HG02970 (cell line): Measurements from ENCODE around the gene DENND4C.
"Not testable (repeated sequence)": the region's sequence is repeated elsewhere in the genome, so short reads cannot be mapped to it uniquely, and the experiment has no call there.

Experiments used
- ATAC-seq: cut with Tn5 transposase; IDR thresholded peaks from one replicate; pipeline ENCODE4 v1.9.1; 2021; ENCODE audit warnings: mild to moderate bottlenecking, moderate library complexity, moderate number of reproducible peaks; ENCODE audit not compliant: unreplicated experiment, low FRiP score

The DENND4C gene

DNA sequence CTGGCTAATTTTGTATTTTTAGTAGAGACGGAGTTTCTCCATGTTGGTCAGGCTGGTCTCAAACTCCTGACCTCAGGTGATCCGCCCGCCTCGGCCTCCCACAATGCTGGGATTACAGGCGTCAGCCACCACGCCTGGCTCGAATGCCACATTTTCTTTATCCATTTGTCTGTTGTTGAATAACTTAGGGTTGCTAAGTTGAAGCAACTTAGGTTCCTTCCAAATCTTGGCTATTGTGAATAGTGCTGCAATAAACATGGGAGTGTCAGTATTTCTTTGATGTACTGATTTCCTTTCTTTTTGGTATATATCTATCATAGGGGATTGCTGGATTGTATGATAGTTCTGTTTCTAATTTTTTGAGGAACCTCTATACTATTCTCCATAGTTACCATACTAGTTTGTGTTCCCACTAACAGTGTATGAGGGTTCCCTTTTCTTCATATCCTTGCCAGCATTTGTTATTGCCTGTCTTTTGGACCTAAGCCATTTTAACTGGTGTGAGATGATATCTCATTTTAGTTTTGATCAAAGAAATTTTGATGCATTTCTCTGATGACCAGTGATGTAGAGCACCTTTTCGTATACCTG, 29.3 kb downstream of the DENND4C start:
- not testable (repeated sequence) for ATAC-seq

DNA sequence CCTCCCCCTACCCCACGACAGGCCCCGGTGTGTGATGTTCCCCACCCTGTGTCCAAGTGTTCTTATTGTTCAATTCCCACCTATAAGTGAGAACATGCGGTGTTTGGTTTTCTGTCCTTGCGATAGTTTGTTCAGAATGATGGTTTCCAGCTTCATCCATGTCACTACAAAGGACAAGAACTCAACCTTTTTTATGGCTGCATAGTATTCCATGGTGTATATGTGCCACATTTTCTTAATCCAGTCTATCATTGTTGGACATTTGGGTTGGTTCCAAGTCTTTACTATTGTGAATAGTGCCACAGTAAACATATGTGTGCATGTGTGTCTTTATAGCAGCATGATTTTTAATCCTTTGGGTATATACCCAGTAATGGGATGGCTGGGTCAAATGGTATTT, 35.1 kb downstream of the DENND4C start:
- not testable (repeated sequence) for ATAC-seq

DNA sequence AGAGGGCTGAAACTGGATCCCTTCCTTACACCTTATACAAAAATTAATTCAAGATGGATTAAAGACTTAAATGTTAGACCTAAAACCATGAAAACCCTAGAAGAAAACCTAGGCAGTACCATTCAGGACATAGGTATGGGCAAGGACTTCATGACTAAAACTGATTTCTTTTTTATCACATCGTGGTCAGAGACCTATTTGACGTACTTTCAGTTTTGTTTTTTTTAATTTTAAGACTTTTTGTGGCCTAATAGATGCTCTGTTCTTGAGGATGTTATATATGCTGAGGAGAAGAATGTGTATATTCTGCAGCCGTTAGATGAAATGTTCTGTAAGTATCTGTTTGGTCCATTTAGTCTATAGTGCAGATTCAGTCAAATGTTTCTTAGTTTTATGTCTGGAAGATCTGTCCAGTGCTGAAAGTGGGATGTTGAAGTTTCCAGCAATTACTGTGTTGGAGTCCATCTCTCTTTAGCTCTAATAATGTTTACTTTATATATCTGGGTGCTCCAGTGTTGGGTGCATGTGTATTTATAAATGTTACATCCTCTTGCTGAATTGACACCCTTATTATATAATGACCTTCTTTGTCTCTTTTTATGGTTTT, 36.4 kb downstream of the DENND4C start:
- not testable (repeated sequence) for ATAC-seq

DNA sequence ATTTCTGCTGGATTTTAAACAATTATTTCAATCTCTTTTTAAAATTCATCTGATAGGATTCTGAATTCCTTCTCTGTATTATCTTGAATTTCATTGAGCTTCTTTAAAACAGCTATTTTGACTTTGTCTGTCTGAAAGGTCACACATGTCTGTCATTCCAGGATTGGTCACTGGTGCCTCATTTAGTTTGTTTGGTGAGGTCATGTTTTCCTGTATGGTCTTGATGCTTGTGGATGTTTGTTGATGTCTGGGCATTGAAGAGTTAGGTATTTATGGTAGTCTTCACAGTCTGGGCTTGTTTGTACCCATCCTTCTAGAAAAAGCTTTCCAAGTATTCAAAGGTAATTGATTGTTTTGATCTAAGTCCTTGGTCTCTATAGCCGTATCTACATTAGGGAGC, 39.1 kb downstream of the DENND4C start:
- ATAC-seq, result no peak

DNA sequence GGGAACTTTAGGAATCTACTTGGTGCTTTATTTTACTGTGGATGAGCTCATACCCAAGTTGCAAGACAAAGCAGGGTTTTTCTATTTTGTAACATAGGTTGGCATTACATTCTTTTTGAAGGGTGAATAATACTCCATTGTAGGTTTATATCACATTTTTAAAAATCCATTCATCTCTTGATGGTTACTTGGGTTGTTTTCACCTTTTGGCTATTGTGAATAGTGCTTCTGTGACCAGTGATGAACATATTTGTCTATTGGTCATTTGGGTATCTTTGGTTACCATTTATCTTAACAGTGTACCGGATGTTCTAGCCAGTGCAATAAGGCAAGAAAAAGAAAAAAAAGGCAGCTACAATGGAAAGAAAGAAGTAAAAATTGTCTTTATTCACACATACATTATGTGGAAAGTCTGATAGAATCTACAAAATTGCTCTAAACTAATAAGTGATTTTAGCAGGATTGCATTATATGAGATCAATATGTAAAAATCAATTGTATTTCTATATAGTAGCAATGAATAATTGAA, 40.0 kb downstream of the DENND4C start:
- ATAC-seq, result no peak

GRCh38 chr9:19271081-19271480, 40.6 kb downstream of the DENND4C start:
- no peak for ATAC-seq

- no peak for ATAC-seq
Observed at GRCh38 chr9:19281801-19282200, 51.3 kb downstream of the DENND4C start.

- ATAC-seq, result no peak
Observed at GRCh38 chr9:19283072-19283710, 52.7 kb downstream of the DENND4C start.

- no peak for ATAC-seq
Observed at GRCh38 chr9:19284729-19285128, 54.2 kb downstream of the DENND4C start.

DNA sequence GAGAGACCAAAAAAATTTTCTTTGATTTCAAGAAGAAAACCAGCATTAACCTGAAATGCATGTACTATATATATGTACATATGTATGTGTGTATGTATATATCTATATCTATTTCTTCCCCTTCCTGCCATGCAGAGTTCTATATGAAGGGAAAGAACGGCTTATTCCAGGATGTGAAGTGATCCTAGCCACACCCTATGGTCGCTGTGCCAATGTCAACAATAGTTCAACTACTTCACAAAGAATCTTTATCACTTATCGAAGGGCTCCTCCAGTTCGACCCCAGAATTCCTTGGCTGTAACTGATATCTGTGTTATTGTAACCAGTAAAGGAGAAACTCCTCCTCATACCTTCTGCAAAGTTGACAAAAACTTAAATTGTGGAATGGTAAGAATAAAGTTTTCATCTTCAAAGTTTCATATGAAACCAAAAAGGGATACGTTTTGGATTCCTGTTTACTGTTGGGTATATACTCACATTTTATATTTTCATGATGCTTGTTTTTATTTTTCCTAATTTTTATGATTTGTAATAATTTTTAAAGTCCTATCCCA, 56.2 kb downstream of the DENND4C start:
- ATAC-seq, result no peak

GRCh38 chr9:19288081-19288480, 57.6 kb downstream of the DENND4C start:
- ATAC-seq, result no peak

DNA sequence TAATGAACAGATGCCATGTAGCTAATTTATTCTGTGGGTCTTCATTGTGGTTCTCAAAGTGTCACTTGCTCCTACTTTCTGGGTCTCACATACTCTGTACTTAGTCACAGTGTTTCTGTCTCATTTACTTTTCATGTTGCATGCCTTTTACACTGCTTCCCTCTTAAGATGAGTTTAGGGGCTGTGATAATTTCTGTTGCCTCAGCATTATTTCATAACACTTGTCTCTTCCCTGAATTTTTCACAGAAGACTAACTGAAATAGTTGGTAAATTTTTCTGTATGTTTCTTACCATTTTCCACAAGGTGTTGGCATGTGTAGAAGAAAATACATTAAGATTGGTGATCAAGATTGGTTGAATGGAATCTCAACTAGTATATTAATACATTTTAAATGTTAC, 59.6 kb downstream of the DENND4C start:
- no peak for ATAC-seq

DNA sequence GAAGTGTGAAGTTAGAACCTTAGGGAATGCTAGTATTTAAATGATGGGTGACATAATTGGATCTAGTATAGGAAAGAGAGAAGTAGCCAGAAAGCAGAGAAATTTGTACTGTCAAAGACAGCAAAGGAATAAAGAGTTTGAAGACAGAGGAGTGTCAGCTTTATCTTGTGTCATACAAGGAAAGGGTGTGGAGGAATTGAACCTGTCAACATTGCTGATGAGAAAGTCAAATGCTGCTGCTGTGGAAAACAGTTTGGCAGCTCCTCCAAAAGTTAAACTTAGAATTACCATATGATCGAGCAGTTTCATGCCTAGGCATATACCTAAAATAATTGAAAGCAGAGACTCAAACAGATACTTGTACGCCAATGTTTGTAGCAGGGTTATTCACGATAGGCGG, 63.7 kb downstream of the DENND4C start:
- no peak for ATAC-seq

GRCh38 chr9:19298436-19299000, 68.0 kb downstream of the DENND4C start:
- ATAC-seq, result no peak

GRCh38 chr9:19303216-19303615, 72.7 kb downstream of the DENND4C start:
- no peak for ATAC-seq

GRCh38 chr9:19306568-19306967, 76.1 kb downstream of the DENND4C start:
- ATAC-seq, result no peak

- ATAC-seq, result no peak
Observed at GRCh38 chr9:19310246-19310645, 79.8 kb downstream of the DENND4C start.

GRCh38 chr9:19313573-19313972, 83.1 kb downstream of the DENND4C start:
- no peak for ATAC-seq

DNA sequence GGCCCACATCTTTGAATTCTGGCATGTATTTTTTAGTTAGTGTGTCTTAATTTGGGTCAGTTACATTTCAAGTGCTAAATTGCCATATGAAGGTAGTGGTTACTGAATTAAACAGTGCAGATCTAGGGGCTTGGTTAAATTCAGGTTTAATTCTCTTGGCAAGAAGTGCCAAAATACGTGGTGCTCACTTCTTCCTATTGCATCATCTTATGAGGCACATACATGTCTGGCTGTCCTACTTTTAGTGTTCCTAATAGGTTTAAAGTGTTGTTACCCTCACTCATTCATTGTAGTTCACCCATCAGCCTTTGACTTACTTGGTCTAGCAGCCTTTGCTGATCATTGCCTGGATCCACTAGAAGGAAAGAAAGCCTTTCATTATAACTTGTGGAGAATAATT, 90.0 kb downstream of the DENND4C start:
- ATAC-seq, result no peak

GRCh38 chr9:19331877-19332276, 101.4 kb downstream of the DENND4C start:
- no peak for ATAC-seq

DNA sequence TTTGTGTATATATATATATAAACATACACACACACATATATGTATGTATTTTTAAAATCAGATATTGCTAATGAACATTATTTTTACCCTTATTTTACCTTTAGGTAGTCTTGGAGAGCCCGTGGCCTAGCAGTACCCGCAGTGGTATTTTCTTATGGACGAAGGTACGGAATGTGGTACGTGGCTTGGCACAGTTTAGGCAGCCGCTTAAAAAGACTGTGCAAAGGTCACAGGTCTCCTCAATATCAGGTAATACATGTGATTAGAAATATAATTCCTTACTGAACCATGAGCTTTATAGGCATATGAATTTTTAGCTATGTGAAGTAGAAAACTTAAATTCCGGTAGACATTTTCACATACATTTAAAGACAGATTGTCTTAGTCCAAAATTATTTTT, 105.7 kb downstream of the DENND4C start:
- ATAC-seq, result no peak
